HG03095 (cell line): ENCODE data around the gene ITPR2.
A peak's percentile ranks its signal among the peaks of the same experiment; 100 is the strongest.
"Not testable (repeated sequence)": the region's sequence is repeated elsewhere in the genome, so short reads cannot be mapped to it uniquely, and the experiment has no call there.

Source experiments
- ATAC-seq: cut with Tn5 transposase; IDR thresholded peaks from one replicate; pipeline ENCODE4 v1.9.1; 2021; ENCODE audit warnings: moderate library complexity; ENCODE audit not compliant: unreplicated experiment

Gene ITPR2

GRCh38 chr12:26851031-26851809, 18.2 kb upstream of the ITPR2 start:
- no peak for ATAC-seq

- ATAC-seq, result no peak
These were observed 15.3 kb upstream of the ITPR2 start for GRCh38 chr12:26848156-26848825.

- no peak for ATAC-seq
These were observed 14.4 kb upstream of the ITPR2 start for GRCh38 chr12:26847431-26847830.

- no peak for ATAC-seq
These were observed 13.4 kb upstream of the ITPR2 start for GRCh38 chr12:26846416-26846815.

- no peak for ATAC-seq
These were observed 13.0 kb upstream of the ITPR2 start for GRCh38 chr12:26845984-26846383.

GRCh38 chr12:26845057-26845666, 12.2 kb upstream of the ITPR2 start:
- ATAC-seq, result no peak

GRCh38 chr12:26843311-26843710, 10.3 kb upstream of the ITPR2 start:
- ATAC-seq, result no peak

- ATAC-seq, result no peak
These were observed 8.1 kb upstream of the ITPR2 start for GRCh38 chr12:26841085-26841484.

GRCh38 chr12:26839512-26839911, 6.5 kb upstream of the ITPR2 start:
- ATAC-seq, result no peak

- no peak for ATAC-seq
These were observed 6.0 kb upstream of the ITPR2 start for GRCh38 chr12:26838888-26839416.

GRCh38 chr12:26836201-26836600, 3.2 kb upstream of the ITPR2 start:
- no peak for ATAC-seq

GRCh38 chr12:26834503-26835060, 1.6 kb upstream of the ITPR2 start:
- not testable (repeated sequence) for ATAC-seq

GRCh38 chr12:26833743-26834490, 923 bp upstream of the ITPR2 start:
- no peak for ATAC-seq

- ATAC-seq, result peak; percentile 39
These were observed 808 bp downstream of the ITPR2 start for GRCh38 chr12:26831951-26832821.

GRCh38 chr12:26830783-26831551, 2.0 kb downstream of the ITPR2 start:
- no peak for ATAC-seq

- ATAC-seq, result no peak
These were observed 2.6 kb downstream of the ITPR2 start for GRCh38 chr12:26830363-26830762.

- ATAC-seq, result no peak
These were observed 4.5 kb downstream of the ITPR2 start for GRCh38 chr12:26828280-26829073.

- ATAC-seq, result no peak
These were observed 6.6 kb downstream of the ITPR2 start for GRCh38 chr12:26826437-26826836.
